Pancreas (tissue), 10 donors: ENCODE measurements around the gene PSMD2. TPM values are rescaled to one million over a fixed set of nuclear protein-coding genes. Genes with fewer than 3 reads are reported as not detected.

Experiments
- ATAC-seq, 4 donors: fragments of 200-7000 bp; cut with Tn5 transposase; one replicate each; pipeline versions ENCODE4 v1.8.0 to v1.9.1; 2020; ENCODE audit warnings: mild to moderate bottlenecking in 4 of 4, moderate library complexity in 4 of 4
- DNase-seq, 6 donors: peaks; one replicate each; pipeline ENCODE4 v3.0.0-alpha.2; 2020
- FAIRE-seq: peaks from 2 replicates; lab custom pipeline; 2012; peaks lifted over from hg19 to GRCh38; lab: Jason Lieb, UNC
- H3K27ac ChIP-seq, 4 donors: fragments of 200-600 bp; sonication (generic); 1 replicate in 3 of 4; 2 replicates in 1 of 4; pipeline versions ENCODE4 v1.5.0 to v1.8.0; 2020
- H3K27me3 ChIP-seq, 4 donors: fragments of 200-600 bp; one replicate each; pipeline ENCODE4 v1.8.0; 2021
- H3K36me3 ChIP-seq, 3 donors: fragments of 200-600 bp; sonication (generic) in 1 of 3; one replicate each; pipeline versions ENCODE4 v1.5.0 to v1.8.0; 2020 to 2021
- H3K4me1 ChIP-seq, 3 donors: fragments of 200-600 bp; one replicate each; pipeline ENCODE4 v1.8.0; 2021
- H3K4me3 ChIP-seq, 4 donors: fragments of 200-600 bp; sonication (generic) in 2 of 4; one replicate each; pipeline versions ENCODE4 v1.5.0 to v1.8.0; 2020 to 2021
- H3K9me3 ChIP-seq, 4 donors: fragments of 200-600 bp; one replicate each; pipeline ENCODE4 v1.8.0; 2021
- CTCF ChIP-seq, 4 donors: fragments of 200-600 bp; sonication (generic) in 3 of 4; IDR thresholded peaks; one replicate each; pipeline versions ENCODE4 v1.5.0 to v1.8.0; 2021; ENCODE audit warnings: antibody characterized with exemption in 4 of 4
- WGBS, 2 donors: extraction: QIAGEN DNeasy Blood & Tissue Kit; methylation state at CpG; one replicate each; pipeline ENCODE4 v1.1.7; 2013; 5-methylcytosine and 5-hydroxymethylcytosine counted together
- intact Hi-C, 3 donors: fragments of 100-400 bp; cut with DNase I; formaldehyde crosslinking; loops; one replicate each; pipeline versions ENCODE4 v1.11.1 to v1.14.2; 2022
- polyA plus RNA-seq, 2 donors: library from polyadenylated mRNA; stranded (reverse); fragments of 200-250 nt; gene quantifications; one replicate each; pipeline ENCODE4 v1.2.3, GENCODE V29; 2013
- total RNA-seq, 6 donors: library from RNA; stranded (reverse); fragmentation: NEBNext Ultra II Directional in 4 of 6; extraction: Animal tissue kit (Norgen Biotek cat#: 25700) in 4 of 6; gene quantifications; one replicate each; pipeline versions ENCODE4 v1.2.1 to v1.2.4, GENCODE V29; 2021 to 2023
- donor health status: healthy with polysubstance abuse.
- donor health status: DM: no; HTN: no; CAD: no; lungs with moderate emphysema.
- donor health status: DM: no; HTN: no; CAD: no.
- donor health status: control.
- donor health status: control.
- donor health status: Bipolar disorder and iron deficiency.
- donor health status: DM: yes; HTN: yes; CAD: no.
- donor health status: DM: no; HTN: no; CAD: no.
- donor health status: DM: no; HTN: no; CAD: no.
- donor health status: DM: yes; HTN: yes; CAD: no.

PSMD2 gene
- total and polyA plus RNA-seq, 8 donors: 38.4 to 89.6 (median 54.1) TPM

- TF ChIP-seq CTCF (IDR thresholded peaks at IDR 0.05): no peak
- peaks cover 7 to 34% (median 23%) of the 10 kb centered on the region in 3 donors for H3K36me3 ChIP-seq
- FAIRE-seq: no peak
- peak overlapping the region; percentile 89 to 93 (median 92) for H3K27ac ChIP-seq
- H3K9me3 ChIP-seq: no peaks in the 10 kb centered on the region
- H3K4me3 ChIP-seq: peak overlapping the region; percentile 51 to 80 (median 60)
- ATAC-seq: peak; percentile 85 to 86 (median 86)
- 1 to 3% methylated on average over 52 to 77 of the region's 77 CpGs for WGBS, 2 donors
- H3K4me1 ChIP-seq: peaks cover 0 to 11% (median 0%) of the 10 kb centered on the region in 3 donors
- no peaks in the 10 kb centered on the region for H3K27me3 ChIP-seq
- intact Hi-C loops: no loop called here
- peak; percentile 77 to 96 (median 89) for DNase-seq
Measured at GRCh38 chr3:184335661-184336546, 36.9 kb downstream of the PSMD2 start.

- Histone ChIP-seq H3K4me3 (peak overlapping the region; percentile 51 to 80 (median 60)), H3K27me3 (no peaks in the 10 kb centered on the region), H3K4me1 (peaks cover 0 to 11% (median 0%) of the 10 kb centered on the region in 3 donors), H3K27ac (peak overlapping the region; percentile 89 to 93 (median 92)), H3K36me3 (peaks cover 5 to 25% (median 17%) of the 10 kb centered on the region in 3 donors), H3K9me3 (no peaks in the 10 kb centered on the region)
- intact Hi-C loops: no loop called here
- DNase-seq (peak in 2 of 6 donors; percentile 25 to 40), ATAC-seq (peak; percentile 15 to 44 (median 27)), FAIRE-seq (no peak)
- TF ChIP-seq CTCF (IDR thresholded peaks at IDR 0.05): no peak
- 22 to 23% methylated on average over 17 of the region's 17 CpGs for WGBS, 2 donors
Measured at GRCh38 chr3:184336547-184337398, 37.7 kb downstream of the PSMD2 start.

- no peaks in the 10 kb centered on the region for H3K9me3 ChIP-seq
- H3K27ac ChIP-seq: peak within 1 kb of the TSS; percentile 89 to 93 (median 92)
- TF ChIP-seq CTCF (IDR thresholded peaks at IDR 0.05): no peak
- FAIRE-seq (no peak), ATAC-seq (no peak), DNase-seq (peak in 1 of 6 donors; percentile 31)
- peaks cover 0 to 11% (median 0%) of the 10 kb centered on the region in 3 donors for H3K4me1 ChIP-seq
- WGBS, 2 donors: 64 to 73% methylated on average over 6 of the region's 6 CpGs
- peaks cover 0 to 19% (median 12%) of the 10 kb centered on the region in 3 donors for H3K36me3 ChIP-seq
- H3K4me3 ChIP-seq: peak within 1 kb of the TSS; percentile 51 to 80 (median 60)
- H3K27me3 ChIP-seq: no peaks in the 10 kb centered on the region
- intact Hi-C loops: no loop called here
Measured at GRCh38 chr3:184337399-184337714, 38.3 kb downstream of the PSMD2 start, which contains the start of gene FAM131A. FAM131A (plus strand) TSS chr3:184337600; CDS start chr3:184337631, 31 bp downstream.

GRCh38 chr3:184337981-184338380 is 38.9 kb downstream of the PSMD2 start:
- Histone ChIP-seq H3K4me1 (peaks cover 0 to 11% (median 0%) of the 10 kb centered on the region in 3 donors), H3K4me3 (peak overlapping the region in 1 of 4 donors; percentile 19), H3K27ac (peak overlapping the region in 1 of 4 donors; percentile 93), H3K9me3 (no peaks in the 10 kb centered on the region), H3K27me3 (no peaks in the 10 kb centered on the region), H3K36me3 (peaks cover 0 to 13% (median 6%) of the 10 kb centered on the region in 3 donors)
- TF ChIP-seq CTCF (IDR thresholded peaks at IDR 0.05): no peak
- no peak for FAIRE-seq
- DNase-seq: no peak
- intact Hi-C loops: no loop called here
- 70 to 71% methylated on average over 7 of the region's 7 CpGs for WGBS, 2 donors
- no peak for ATAC-seq
